Cerebellar nuclear complex (tissue), 1 donor: ENCODE results near the gene MTA3.
"Not testable (repeated sequence)": the region's sequence is repeated elsewhere in the genome, so short reads cannot be mapped to it uniquely, and the experiment has no call there.

ENCODE experiments used
- DNase-seq, 2 experiments: peaks; one replicate each; lab custom pipeline; 2025; lab: John Stamatoyannopoulos, UW

The MTA3 gene

GRCh38 chr2:42568401-42569115, at the start of gene MTA3:
TSS of gene MTA3 (plus strand) at chr2:42568632. CDS start at chr2:42568746, 114 bp downstream.
- no peak for DNase-seq

GRCh38 chr2:42519624-42520023, 48.8 kb upstream of the MTA3 start:
- no peak for DNase-seq

DNA sequence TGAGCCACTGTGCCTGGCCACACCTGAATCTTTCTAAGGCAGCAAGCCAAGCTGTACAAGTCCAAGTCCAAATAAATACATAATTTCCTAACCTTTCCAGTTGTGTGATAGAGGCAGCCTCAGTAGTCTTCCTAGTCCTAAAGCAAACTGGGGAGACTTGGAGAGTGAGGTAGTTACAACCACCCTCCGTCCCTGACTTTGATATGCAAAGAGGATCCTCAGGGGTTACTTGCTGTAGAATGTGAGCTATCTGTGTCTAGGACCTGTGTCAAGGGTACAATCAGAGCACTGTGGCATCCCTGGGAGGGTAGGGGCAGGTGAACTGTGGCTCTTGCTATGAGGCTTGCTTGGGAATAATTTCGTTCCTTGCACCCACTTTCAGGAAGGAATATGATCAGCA, 46.4 kb upstream of the MTA3 start:
- DNase-seq, result no peak

- no peak for DNase-seq
Observed at GRCh38 chr2:42523341-42523740, 45.1 kb upstream of the MTA3 start.

DNA sequence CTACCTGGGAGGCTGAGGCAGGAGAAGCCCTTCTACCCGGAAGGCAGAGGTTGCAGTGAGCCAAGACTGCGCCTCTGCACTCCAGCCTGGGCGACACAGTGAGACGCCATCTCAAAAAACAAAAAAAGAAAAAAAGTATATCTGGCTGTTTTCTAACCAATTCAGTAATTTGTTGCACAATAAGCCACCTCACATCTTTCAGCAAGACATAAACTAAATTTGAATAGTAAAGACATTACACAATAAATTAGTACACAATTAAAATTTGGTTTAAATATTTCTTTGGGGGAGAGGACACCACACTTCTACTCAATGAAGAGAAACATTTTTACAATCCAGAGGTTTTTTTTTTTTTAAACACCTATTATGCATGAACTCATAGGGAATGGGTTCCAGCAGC, 36.0 kb upstream of the MTA3 start:
- DNase-seq, result no peak

DNA sequence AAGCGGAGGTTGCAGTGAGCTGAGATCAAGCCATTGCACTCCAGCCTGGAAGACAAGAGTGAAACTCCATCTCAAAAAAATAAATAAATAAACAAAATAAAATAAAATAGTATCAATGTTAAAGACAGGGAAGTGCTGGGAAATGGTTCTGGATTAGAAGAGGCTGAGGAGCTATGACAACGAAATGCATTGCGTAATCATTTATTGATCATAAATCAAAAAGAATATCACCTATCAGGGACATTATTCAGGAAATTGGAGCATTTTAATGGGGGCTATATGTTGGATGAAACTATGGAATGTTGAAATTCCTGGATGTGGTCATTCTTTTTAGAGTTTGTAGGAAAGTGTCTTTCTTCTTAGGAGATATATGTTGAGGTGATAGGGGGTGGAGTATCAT, 30.9 kb upstream of the MTA3 start:
- DNase-seq, result no peak

DNA sequence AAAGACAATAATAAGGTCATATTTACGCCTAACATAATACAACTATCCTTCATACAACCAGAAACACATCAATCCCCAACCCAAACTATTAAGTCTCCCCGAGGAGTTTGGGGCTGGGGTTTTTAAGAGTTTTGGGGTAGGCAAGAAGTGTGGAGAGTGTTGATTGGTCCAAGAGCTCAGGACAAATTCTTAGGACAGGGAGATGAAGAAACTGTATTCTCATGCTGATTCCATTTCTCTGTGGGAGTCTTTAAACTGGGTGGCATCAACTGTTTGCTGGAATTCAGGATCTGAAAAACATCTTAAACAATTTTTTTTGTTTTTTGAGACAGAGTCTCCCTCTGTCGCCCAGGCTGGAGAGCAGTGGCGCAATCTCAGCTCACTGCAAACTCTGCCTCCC, 25.6 kb upstream of the MTA3 start:
- DNase-seq, result no peak

- no peak for DNase-seq
Observed at GRCh38 chr2:42545023-42545721, 23.3 kb upstream of the MTA3 start.

GRCh38 chr2:42545841-42546390, 22.5 kb upstream of the MTA3 start:
- DNase-seq, result no peak

DNA sequence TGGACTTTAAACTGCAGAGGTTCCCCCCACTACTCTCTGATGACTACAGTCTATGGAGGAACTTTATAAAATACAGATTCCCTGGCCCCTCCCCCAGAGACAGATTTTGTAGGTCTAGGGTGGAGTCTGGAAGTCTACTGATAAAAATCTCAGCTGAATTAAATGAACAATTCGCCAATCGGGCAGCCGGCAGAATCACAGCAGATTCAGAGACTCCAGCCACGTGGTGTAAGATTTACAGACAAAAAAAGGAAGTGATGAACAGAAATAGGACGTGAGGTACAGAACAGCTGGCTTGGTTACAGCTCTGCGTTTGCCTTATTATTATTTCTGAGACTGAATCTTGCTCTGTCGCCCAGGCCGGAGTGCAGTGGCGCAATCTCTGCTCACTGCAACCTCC, 21.4 kb upstream of the MTA3 start:
- DNase-seq, result no peak

DNA sequence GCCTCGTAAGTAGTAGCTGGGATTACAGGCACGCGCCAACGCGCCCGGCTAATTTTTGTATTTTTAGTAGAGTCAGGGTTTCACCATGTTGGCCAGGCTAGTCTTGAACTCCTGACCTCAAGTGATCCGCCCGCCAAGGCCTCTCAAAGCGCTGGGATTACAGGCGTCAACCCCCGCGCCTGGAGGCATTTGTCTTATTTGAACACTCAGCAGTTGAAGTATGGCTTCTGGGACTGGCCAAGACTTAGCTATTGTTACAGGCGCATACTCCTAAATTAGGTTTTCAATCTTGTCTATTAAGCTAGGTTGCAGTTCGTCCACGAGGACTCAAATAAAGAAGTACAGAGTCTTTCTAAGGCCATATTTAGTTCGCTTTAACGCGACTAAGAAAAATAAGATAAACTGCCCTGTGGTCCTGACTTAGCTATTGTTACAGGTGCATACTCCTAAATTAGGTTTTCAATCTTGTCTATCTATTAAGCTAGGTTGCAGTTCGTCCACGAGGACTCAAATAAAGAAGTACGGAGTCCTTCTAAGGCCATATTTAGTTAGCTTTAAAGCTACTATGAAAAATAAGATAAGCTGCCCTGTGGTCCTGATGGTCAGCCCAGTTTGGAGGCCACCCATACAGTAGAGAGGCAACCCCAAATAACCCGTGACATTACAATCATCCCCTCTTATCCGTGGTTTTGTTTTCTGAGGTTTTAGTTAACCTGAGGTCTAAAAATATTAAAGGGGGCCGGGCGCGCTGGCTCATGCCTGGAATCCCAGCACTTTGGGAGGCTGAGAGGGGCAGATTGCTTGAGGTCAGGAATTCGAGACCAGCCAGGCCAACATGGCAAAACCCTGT, 20.8 kb upstream of the MTA3 start:
- DNase-seq, result no peak

- DNase-seq, result no peak
Observed at GRCh38 chr2:42550870-42551269, 17.6 kb upstream of the MTA3 start.

GRCh38 chr2:42554392-42554791, 14.0 kb upstream of the MTA3 start:
- no peak for DNase-seq

DNA sequence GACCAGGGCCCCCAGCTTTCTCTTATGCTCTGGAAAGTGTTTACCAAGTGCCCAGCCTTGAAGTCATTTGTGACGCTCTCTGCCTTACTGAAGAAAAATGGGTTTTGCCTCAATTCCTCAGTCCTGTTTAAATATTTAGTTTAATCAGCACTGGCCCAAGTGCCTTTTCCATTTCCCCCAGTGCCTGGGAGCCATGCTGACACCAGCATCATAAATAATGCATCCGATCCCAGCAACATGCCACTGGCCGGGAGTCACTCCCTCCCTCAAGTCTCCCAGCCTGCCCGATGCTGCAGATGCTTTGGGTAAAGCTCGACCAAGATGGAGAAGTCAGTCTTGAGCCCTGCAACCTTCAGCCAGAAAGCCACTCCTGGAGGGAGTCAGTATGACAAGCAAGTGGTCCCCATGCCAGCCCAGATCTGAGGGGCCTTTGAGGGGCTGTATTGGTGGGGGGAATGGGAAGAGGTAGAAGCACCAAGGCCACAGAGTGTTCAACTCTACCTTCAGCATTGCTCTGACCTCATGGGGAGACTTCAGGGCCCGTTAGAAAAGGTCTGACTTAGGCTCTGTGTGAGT, 12.0 kb upstream of the MTA3 start:
- DNase-seq, result no peak

GRCh38 chr2:42557306-42557705, 11.1 kb upstream of the MTA3 start:
- DNase-seq, result no peak

DNA sequence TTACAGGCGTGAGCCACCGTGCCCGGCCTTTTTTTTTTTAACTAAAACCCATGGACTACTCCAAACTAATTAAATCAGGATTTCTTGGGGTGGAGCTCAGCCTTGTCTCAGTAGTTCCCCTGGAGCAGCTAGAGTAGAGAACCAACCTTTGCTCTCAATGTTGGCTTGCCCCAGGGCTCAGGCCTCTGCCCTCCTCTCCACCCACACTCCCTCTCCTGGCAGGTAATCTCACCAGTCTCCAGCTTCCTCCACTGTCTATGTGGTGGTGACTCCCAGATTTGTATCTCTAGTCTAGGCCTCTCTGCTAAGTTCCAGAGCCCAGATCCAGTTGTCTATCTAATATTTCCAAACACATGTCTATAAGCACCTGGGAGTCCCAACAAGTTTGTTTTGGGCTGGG, 9.6 kb upstream of the MTA3 start:
- DNase-seq, result no peak

DNA sequence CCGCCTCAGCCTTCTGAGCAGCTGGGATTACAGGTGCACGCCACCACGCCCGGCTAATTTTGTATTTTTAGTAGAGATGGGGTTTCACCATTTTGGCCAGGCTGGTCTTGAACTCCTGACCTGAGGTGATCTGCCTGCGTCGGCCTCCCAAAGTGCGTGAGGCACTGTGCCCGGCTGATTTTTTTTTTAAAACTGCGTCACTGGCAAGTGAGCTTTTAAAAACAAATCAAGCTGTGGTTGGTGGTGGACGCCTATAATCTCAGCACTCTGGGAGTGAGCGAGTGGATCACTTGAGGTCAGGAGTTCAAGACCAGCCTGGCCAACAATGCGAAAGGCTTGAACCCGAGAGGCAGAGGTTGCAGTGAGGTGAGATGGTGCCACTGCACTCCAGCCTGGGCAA, 8.3 kb upstream of the MTA3 start:
- DNase-seq, result not testable (repeated sequence)

DNA sequence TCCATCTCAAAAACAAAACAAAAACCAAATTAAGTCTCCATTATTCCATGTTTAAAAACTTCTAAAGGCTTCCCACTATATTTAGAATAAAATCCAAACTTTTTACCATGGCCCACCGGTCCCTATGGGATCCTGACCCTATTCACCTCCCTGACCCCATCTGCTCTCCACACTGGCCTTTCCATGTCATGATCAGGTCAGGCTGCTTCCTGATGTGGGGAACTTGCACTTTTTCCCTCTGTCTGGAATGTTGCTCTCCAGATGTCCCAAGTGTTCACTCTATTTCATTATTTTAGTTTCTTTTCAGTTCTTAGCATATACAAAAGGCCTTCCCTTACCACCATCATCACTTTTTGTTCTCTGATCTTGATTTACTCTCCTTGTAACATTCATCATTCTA, 7.5 kb upstream of the MTA3 start:
- DNase-seq, result no peak

DNA sequence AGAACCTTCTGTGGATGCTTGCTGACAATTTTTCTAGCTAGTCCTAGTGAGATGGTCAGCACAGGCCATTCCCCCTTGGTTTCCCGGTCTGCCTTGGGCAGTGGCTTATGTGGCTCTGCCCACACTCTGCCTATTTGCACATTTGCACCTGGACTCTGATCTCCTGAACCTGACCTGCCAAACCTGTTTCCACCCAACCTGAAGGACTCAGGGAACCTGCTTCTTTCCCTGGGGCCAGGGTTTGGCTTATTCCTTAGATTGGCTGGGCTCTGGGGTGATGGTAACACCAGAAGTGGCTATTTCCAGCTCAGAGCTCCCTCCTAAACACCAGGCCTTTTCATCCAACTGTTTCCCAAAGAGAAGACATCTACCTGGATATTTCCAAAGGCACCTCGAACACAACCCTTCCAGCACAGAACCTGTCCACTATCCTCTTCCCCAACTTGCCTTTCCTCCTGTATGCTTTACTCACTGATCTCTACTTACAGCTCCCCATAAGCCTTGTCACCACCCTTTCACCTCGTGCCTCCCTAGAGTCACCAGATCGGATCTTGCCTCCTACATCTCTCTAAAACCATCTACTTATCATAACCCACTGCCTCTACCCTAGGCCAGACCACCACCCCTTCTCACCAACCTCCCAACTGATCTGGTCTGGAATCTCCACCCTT, 5.8 kb upstream of the MTA3 start:
- DNase-seq, result no peak

DNA sequence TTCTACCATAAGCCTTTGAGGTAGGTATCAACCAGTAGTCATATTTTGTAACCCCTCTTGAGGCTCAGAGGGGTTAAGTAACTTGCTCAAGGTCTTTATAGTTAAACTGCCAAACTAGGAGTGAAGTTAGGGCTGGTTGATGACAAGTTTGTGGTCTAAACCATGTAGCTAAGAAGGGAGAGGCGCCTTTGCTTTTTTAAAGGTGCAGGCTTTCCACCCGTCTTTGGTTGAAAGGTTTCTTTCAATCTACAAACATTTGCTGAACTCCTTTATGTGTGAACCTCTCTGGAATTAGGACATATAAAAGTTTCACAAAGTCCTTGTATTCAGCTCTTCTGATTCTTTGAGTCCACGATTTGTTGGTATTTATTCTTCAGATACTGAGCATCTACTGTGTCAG, 2.4 kb upstream of the MTA3 start:
- DNase-seq, result no peak

- DNase-seq, result no peak
Observed at GRCh38 chr2:42566837-42567321, 1.6 kb upstream of the MTA3 start.
